HUES48 (cell line): ENCODE results near the gene FLYWCH2.
A peak's percentile ranks its signal among the peaks of the same experiment; 100 is the strongest.

ENCODE experiments used
- H3K27ac ChIP-seq: one replicate; pipeline ENCODE4 v1.7.0; 2013; ENCODE audit warnings: low read depth, low read length, inconsistent platforms
- H3K27me3 ChIP-seq: 2 replicates; pipeline ENCODE4 v1.6.1; 2013; ENCODE audit warnings: mild to moderate bottlenecking, low read length; ENCODE audit not compliant: control insufficient read depth, insufficient read depth
- H3K36me3 ChIP-seq: 2 replicates; pipeline ENCODE4 v1.6.1; 2013; ENCODE audit warnings: low read length; ENCODE audit not compliant: control insufficient read depth, insufficient read depth
- H3K4me1 ChIP-seq: 2 replicates; pipeline ENCODE4 v1.6.1; 2013; ENCODE audit warnings: mild to moderate bottlenecking, low read length; ENCODE audit not compliant: control insufficient read depth, insufficient read depth
- H3K4me3 ChIP-seq: 2 replicates; pipeline ENCODE4 v1.5.1; 2013; ENCODE audit warnings: mild to moderate bottlenecking, low read depth, low read length
- H3K9ac ChIP-seq: 2 replicates; pipeline ENCODE4 v1.6.1; 2013; ENCODE audit warnings: mild to moderate bottlenecking, low read depth, low read length, moderate library complexity
- H3K9me3 ChIP-seq: 2 replicates; pipeline ENCODE4 v1.6.1; 2013; ENCODE audit warnings: low read length; ENCODE audit not compliant: control insufficient read depth, insufficient read depth

The FLYWCH2 gene, protein sequence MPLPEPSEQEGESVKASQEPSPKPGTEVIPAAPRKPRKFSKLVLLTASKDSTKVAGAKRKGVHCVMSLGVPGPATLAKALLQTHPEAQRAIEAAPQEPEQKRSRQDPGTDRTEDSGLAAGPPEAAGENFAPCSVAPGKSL

DNA sequence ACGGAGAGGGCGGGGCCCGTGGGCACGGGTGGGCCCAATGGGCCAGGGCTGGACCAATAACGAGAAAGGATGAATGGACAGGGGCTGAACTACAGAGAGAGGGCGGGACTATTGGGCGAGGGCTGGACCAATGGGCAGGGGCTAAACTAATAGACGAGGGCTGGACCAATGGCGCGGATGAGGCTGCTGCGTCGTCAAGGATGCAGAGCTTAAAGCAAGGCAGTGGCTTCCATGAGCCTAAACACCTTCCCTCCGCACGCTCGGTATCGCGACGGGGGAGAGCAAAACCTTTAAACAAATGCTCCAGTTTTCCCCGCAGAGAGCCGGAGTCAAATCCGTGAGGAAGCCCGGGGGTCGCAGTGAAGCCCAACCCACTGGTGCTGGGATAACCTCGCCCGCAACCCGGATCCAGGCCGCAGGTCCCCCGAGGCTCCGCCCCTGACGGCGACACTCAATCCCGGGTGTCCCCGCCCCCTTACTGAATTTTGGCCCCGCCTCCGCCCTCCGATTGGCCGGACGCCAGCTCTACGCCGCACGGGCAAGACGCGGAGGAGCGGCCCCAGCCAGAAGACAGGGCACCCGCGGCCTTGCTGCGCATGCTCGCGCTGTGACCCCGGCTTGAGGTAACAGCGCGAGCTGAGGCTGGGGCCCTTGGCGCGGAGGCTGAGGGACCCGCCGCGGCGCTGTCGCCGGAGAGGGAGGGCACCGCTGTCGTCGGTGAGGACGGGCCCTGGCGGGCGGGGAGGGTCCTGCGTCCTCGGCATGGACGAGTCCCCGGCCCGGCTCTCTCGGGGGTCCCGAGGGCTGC, at the start of gene FLYWCH2:
FLYWCH2 (plus strand) TSS at position 566 of the 808 bp plus-strand sequence. CDS start 13,235 bp downstream, outside the sequence.
- H3K9ac ChIP-seq = no peak within 1 kb of the TSS; the same call in 1 of the 2 replicates
- no peaks in the 10 kb centered on the region for H3K27me3 ChIP-seq
- H3K27ac ChIP-seq = peak within 1 kb of the TSS; percentile 86
- no peaks in the 10 kb centered on the region for H3K4me1 ChIP-seq
- H3K9me3 ChIP-seq = no peaks in the 10 kb centered on the region; the same call in 1 of the 2 replicates
- peak within 1 kb of the TSS; percentile 83 for H3K4me3 ChIP-seq
- H3K36me3 ChIP-seq = no peaks in the 10 kb centered on the region

DNA sequence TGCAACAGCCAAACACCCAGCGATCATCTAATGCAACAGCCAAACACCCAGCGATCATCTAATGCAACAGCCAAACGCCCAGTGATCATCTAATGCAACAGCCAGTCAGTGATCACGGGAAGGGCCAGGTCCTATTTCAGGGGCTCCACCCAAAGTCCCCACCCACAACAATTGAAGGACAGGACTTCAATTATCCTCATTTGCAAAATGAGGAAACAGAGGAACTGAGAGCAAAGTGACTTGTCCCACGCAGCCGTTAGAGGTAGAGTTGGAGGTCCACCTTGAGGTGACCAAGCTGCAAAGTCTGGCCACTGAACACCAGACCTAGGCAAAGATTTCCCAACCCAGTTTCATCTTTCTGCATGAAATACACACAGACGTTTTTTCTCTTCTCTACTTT, 49.2 kb upstream of the FLYWCH2 start:
- Histone ChIP-seq H3K27me3 (no peaks in the 10 kb centered on the region; the same call in 1 of the 2 replicates), H3K27ac (no peak overlapping the region), H3K4me1 (peaks cover 6% of the 10 kb centered on the region), H3K36me3 (no peaks in the 10 kb centered on the region), H3K9me3 (no peaks in the 10 kb centered on the region), H3K4me3 (no peak overlapping the region), H3K9ac (no peak overlapping the region)

DNA sequence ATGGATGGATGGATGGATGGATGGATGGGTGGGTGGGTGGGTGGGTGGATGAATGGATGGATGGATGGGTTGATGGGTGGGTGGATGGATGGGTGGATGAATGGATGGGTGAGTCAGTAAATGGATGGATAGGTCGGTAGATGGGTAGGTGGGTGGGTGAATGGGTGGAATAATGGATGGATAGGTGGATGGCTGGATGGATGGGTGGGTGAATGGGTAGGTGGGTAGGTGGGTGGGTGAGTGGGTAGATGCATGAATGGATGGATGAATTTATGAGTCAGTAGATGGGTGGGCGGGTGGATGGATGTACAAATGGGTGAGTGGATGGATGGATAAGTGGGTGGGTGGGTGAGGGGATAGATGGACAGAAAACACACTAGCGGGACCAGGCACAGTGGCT, 48.0 kb upstream of the FLYWCH2 start:
- no peaks in the 10 kb centered on the region; the same call in 1 of the 2 replicates for H3K27me3 ChIP-seq
- H3K9ac ChIP-seq = no peak overlapping the region
- no peaks in the 10 kb centered on the region for H3K36me3 ChIP-seq
- peaks cover 6% of the 10 kb centered on the region for H3K4me1 ChIP-seq
- H3K27ac ChIP-seq = peak overlapping the region; percentile 86
- H3K9me3 ChIP-seq = no peaks in the 10 kb centered on the region
- no peak overlapping the region for H3K4me3 ChIP-seq

DNA sequence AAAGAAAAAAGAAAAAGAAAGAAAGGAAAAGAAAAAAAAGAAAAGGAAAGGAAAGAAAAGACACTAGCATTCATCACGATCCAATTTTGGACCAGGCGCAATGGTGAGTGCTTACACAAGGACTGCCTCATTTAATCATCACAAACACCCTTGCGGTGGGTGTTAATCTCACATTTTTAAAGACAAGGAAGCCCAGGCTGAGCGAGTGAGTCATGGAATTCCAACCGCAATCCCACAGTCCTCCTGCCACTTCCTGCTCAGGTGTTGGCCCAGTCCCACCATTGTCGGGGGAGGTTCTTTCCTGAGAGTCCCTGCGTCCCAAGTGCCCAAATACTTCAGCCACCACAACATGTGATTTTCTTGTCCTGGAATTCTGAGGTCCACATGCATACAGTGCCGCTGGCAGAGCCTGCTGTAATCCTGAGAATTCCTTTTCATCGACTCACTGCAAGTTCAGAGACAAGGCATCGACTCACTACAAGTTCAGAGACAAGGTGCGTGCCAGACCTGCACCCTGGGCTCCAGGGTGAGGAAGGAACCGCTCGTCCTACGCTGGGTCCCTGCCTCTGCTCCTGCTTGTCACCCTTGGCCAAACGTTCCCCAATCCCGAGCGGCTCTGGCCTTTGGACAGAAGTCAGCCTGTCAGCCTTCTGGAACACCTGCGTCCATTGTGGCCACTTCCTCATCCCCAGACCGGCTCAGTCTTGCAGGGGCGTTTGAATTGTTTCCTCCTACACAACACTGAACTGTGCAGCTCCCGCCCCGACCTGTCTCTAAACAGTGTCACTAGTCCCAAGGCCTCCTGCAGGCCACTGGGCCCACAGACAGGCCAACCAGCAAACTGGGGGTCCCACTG, 47.1 kb upstream of the FLYWCH2 start:
- H3K9me3 ChIP-seq = no peaks in the 10 kb centered on the region
- peak overlapping the region; percentile 86 for H3K27ac ChIP-seq
- no peak overlapping the region for H3K4me3 ChIP-seq
- no peaks in the 10 kb centered on the region for H3K36me3 ChIP-seq
- peaks cover 6% of the 10 kb centered on the region for H3K4me1 ChIP-seq
- peak overlapping the region; percentile 22; the same call in 1 of the 2 replicates for H3K9ac ChIP-seq
- H3K27me3 ChIP-seq = no peaks in the 10 kb centered on the region; the same call in 1 of the 2 replicates

DNA sequence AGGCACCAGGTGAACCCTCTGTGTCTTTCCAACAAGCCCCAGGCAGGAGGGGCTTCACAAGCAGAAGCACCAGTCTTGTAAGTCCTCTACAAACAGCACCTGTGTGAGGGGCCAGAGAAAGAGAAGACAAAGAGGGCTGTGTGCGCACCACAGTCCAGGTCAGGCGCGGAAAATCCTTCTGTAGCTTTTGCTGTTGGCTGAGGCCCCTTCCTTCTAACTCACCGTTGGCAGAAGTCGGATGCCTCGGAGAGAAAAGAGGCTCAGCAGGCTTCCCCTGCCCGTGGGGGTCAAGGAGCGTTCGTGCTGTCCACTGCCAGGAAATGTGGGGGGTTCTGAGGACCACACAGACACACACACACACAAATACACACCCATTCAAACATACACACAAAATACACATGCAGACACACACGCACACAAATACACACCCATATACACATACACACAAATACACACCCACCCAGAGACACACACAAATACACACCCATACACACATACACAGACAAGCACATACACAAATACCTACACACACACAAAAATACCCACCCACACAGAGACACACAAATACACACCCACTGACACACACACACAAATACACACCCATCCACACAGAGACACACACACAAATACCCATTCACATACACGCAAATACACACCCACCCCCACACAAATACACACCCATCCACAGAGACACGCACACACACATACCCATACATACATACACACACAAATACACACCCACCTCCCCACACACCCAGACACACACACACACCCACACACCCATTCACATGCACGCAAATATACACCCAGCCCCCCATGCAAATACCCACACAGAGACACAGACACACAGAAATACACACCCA, 46.1 kb upstream of the FLYWCH2 start:
- Histone ChIP-seq H3K4me1 (peaks cover 6% of the 10 kb centered on the region), H3K4me3 (no peak overlapping the region), H3K9me3 (no peaks in the 10 kb centered on the region), H3K36me3 (no peaks in the 10 kb centered on the region), H3K27me3 (no peaks in the 10 kb centered on the region; the same call in 1 of the 2 replicates), H3K27ac (peak overlapping the region; percentile 86), H3K9ac (no peak overlapping the region)

DNA sequence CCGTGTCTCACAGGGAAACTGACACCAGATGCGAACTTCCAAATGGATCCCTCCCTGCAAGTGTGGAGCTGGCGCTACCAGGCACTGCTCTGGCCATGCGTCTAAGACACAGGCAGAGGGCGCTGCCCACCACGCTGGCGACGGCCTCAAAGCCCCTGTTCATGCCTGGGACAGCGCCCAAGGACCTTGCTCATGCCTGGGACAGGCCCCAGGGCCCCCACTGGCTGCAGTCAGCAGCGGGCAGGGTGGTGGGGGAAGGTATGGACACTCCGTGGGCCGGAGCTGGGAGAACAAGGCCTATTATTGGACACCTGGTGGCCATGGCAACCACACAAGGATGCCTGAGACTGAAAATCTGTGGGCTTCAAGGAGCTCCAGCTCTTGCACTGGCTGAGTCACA, 44.1 kb upstream of the FLYWCH2 start:
- no peaks in the 10 kb centered on the region for H3K36me3 ChIP-seq
- H3K27ac ChIP-seq = no peak overlapping the region
- no peaks in the 10 kb centered on the region; the same call in 1 of the 2 replicates for H3K27me3 ChIP-seq
- peaks cover 6% of the 10 kb centered on the region for H3K4me1 ChIP-seq
- H3K9ac ChIP-seq = no peak overlapping the region
- no peaks in the 10 kb centered on the region for H3K9me3 ChIP-seq
- no peak overlapping the region for H3K4me3 ChIP-seq

DNA sequence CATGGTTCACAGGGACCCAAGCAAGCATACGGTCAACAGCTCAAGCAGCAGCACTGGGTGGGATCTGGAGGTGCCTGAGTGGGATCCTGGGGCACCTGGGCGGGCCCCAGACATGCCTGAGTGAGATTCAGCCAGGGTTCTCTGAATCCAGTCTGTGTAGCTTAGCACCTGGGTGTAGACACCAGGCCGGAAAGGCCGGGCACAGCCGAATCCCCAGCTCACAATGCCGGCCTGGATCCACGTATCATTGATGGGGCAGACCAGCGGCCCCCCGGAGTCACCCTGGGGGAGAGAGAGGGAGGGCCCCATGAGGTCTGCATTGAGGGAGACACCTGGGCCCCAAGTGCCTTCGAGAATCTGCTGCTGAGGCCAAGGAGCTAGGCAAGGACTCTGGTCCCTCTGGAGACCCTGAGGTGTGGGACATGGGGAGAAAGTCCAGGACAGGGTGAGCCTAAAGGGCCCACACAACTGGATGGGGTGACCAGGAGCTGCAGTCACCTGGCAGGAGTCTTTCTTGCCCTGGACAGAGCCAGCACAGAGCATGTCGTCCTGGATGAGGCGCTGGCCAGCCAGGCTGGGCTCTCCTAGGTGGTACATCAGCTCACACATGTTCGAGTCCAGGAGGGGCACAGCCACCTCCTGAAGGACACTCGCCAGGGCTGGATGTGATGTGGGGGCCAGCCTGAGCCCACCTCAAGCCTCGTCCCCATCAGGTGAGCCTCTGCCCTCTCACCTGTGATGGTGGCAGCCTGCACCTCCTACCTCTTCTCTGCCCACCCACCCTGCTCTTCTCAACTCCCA, 43.2 kb upstream of the FLYWCH2 start:
- peaks cover 7% of the 10 kb centered on the region for H3K4me1 ChIP-seq
- H3K9ac ChIP-seq = no peak overlapping the region
- H3K4me3 ChIP-seq = no peak overlapping the region
- no peaks in the 10 kb centered on the region; the same call in 1 of the 2 replicates for H3K27me3 ChIP-seq
- H3K36me3 ChIP-seq = no peaks in the 10 kb centered on the region
- H3K27ac ChIP-seq = no peak overlapping the region
- no peaks in the 10 kb centered on the region for H3K9me3 ChIP-seq

DNA sequence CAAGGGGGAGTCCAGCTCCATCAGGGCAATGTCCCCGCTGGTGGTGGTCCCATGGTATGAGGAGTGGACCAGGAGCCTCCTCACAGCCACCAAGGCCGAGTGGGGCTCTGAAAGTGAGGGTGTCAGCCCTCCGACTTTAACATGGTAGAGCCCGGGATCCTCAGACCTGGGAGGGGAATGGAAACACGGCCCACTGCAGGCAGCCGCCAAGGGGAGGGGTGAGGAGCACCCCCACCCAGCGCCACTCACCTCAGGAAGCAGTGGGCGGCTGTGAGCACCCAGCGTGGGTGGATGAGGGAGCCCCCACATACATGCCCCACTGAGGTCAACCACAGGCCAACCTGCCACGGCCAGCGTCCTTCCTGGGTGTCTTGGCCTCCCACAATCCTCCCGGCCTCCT, 42.1 kb upstream of the FLYWCH2 start:
- no peaks in the 10 kb centered on the region; the same call in 1 of the 2 replicates for H3K27me3 ChIP-seq
- H3K9me3 ChIP-seq = no peaks in the 10 kb centered on the region
- H3K4me1 ChIP-seq = peaks cover 9% of the 10 kb centered on the region
- no peak overlapping the region for H3K27ac ChIP-seq
- H3K4me3 ChIP-seq = no peak overlapping the region
- H3K9ac ChIP-seq = no peak overlapping the region
- no peaks in the 10 kb centered on the region for H3K36me3 ChIP-seq

DNA sequence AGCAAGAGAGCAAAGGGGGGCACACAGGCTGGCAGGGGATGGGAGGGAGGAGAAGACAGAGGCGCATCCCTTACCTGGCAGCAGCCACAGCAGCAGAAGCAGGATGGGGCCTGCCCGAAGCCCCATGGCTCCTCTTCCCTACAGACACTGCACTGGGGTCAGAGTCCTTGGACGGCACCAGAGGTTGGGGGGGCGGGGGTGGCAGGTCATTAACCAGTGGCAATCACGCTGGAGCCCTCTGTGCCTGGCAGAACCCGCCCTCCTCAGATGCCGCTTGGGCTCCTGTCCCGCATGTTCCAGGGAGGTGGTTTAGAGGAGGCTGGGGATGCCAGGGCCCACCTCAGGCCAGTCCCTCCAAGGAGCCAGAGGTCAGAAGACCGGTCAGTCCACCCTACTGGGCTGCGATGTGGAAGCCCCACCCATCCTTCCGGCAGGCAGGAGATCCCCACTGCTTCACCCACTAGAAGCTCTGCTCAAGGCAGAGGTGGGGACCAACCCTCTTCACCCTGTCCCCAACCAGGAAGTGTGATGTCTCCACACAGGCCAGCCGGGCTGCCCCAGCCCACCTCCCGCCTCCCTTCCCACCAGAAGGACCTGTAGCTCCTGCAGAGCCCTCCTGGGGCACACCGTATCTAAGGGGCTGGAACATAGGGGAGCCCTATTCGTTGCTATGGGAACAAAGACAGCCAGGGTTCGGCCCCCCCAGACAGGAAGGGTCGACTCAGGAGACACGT, 41.2 kb upstream of the FLYWCH2 start:
- H3K9ac ChIP-seq = no peak overlapping the region
- H3K27me3 ChIP-seq = no peaks in the 10 kb centered on the region; the same call in 1 of the 2 replicates
- H3K4me3 ChIP-seq = no peak overlapping the region
- no peaks in the 10 kb centered on the region for H3K9me3 ChIP-seq
- 0 out of 2 replicates have a peak, but pooled peaks cover 6% of the 10 kb centered on the region for H3K4me1 ChIP-seq
- no peak overlapping the region for H3K27ac ChIP-seq
- no peaks in the 10 kb centered on the region for H3K36me3 ChIP-seq
